NCI-H82 treated with DMSO at 0.1 percent for 48 hours (cell line): ENCODE results near the gene TIAL1.
A peak's percentile ranks its signal among the peaks of the same experiment; 100 is the strongest.
"Not testable (repeated sequence)": the region's sequence is repeated elsewhere in the genome, so short reads cannot be mapped to it uniquely, and the experiment has no call there.

ENCODE experiments used
- DNase-seq: peaks from one replicate; lab custom pipeline; 2025; ENCODE audit not compliant: unreplicated experiment; lab: John Stamatoyannopoulos, UW

TIAL1 gene

DNA sequence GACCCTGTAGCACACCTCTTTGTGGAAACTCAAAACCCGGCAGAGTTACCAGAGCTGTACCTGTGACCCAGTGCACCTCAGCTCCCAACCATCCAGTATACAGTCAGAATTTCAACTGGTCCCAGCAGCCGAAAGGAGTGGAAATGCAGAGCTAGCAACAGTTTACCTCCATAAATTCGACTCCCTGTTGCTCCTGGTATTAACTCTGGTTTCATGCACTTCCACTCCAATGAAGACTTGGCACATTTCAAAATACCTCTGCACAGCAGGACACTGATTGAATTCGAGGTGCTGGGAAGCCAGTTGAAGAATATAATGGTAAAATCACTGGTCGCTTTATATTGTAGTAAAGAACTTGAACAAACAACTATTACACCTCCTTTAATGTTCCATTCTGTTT is 17.9 kb upstream of the TIAL1 start:
- no peak for DNase-seq

DNA sequence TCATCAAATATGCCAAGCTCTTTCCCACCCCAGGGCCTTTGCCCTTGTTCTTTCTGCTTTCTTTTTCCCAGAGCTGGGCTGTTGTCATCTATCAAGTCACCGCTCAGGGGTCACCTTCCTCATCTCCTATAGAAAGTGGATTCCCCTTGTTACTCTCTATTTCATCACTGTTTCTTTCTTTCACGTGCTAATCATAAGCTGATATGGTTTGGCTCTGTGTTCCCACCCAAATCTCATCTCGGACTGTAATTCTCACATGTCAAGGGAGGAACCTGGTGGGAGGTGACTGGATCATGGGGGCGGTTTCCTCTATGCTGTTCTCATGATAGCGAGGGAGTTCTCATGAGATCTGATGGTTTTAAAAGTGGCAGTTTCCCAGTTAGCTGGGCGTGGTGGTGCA is 17.0 kb upstream of the TIAL1 start:
- no peak for DNase-seq

DNA sequence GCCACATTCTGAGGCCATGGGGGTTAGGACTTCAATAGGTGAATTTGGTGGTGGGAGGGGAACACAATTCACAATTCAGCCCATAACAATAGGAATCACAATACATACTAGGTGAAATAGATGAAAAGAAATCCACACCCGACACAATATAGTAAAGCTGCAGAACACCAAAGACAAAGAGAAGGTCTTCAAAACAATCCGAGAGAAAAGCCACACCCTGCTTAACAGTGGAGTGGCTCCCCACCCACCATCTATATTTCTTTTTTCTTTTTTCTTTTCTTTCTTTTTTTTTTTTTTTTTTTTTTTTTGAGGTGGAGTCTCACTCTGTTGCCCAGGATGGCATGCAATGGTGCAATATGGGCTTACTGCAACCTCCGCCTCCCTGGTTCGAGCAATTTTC is 14.7 kb upstream of the TIAL1 start:
- no peak for DNase-seq

DNA sequence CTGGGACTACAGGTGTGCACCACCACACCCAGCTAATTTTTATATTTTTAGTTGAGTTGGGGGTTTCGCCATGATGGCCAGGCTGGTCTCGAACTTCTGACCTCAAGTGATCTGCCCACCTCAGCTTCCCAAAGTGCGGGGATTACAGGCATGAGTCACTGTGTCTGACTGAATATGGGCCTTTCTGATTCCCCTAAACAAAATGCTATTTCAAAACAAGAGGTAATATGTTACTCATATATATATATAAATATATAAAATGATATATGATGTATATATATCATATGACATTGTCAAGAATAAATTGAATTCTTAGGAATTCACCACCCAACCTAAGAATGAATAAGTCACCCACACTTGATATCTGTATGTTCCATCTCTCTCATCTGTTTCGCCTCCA is 12.8 kb upstream of the TIAL1 start:
- DNase-seq, result no peak

DNA sequence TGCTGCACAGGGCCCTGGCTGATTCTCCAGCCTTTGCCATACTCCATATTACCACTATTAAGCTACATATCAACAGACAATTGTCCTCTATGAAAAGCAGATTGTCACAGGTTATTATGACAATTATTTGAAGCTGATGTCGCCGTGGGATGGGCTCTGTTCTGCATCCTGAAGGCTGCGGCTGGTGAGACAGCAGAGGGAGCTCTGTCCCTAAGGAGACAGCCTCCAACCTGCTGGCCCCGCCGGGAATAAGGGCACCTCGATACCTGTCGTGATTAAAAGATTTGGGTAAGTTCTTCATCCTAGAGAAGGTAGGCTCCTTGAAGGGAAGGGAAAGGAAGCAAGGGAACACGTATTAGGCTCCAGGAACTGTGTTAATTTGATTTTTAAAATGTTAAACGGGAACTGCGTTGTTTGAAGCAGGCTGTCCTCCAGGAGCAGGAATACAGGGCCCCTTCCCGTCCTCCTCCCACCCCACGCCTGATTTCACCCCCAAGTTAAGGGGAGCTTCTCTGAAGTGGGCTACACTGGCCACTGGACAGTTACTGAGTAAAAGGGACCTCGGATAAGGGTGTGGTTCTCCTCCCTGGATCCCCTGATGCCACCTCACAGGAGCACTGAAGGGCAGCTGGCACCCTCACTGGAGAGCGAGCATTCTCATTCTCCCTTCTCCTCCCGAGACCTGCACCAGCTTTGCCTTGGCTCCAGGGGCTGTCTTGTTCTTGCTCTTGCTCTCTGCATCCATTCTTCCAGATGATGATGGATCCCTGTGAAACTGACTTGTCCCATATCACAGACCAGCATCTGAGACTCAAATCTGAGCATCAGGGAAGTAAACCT is 11.8 kb upstream of the TIAL1 start:
- DNase-seq, result peak; percentile 4

DNA sequence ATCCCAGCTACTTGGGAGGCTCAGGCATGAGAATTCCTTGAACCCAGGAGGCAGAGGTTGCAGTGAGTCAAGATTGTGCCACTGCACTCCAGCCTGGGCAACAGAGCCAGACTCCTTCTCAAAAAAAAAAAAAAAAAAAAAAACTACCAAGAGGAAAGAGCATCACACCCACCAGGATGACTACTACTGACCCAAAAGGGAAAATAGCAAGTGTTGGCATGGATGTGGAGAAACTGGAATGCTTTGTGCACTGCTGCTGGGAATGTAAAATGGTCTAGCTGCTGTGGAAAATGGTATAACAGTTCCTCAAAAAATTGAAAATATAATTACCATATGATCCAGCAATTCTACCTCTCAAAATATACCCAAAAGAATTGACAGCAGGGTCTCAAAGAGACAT is 7.7 kb upstream of the TIAL1 start:
- DNase-seq, result no peak

DNA sequence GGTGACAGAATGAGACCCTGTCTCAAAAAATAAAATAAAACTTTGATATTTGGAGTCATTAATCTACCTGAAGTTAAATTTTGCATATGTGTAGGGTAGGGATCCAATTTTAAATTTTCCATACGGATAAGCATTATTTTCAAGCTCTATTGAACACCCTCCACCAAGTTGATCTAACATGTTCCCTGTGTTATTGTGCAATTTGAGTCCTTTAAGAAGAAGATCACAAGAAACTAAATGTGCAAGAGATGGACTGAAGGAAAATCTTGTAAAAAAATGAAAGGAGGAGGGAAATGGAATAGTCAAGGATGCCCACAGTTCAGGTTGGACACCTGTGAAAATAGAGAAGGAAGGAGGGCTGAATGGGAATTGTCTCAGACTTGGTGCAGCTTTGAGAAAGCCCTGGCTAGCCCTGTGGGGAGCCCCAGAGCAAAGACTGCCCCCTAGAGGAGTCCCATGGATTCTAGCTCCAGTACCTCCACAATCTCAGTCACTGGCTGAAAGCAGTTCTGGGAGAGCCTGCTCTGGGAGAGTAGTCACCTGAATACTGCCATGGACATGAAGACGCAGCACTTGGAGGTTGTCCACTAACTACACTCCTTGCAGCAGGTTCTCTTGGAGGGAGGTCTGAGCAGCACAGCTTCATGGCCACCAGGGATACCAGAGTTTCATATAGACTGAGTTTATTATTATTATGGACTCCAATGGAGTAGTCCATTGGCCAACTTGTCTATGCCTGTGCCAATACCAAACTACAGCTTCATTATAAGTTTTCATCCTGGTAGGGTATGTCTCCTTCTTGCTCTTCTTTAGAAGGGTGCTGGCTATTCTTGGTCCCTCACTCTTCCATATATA is 5.7 kb upstream of the TIAL1 start:
- peak; percentile 4 for DNase-seq

DNA sequence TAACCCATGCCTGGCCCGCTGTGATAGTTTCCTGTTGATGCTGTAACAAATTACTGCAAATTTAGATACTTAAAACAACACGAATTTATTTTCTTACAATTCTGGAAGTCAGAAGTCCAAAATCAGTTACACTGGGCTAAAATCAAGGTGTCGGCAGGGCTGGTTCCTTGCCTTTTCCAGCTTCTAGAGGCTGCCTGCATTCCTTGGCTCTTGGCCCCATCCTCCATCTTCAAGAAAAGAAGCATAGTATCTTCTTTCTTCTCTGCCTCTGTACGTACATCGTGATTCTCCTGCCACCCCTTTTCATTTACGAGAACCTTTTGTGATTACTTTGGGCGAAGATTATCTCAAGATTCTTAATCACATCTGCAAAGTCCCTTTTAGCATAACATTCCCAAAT is 1.6 kb upstream of the TIAL1 start:
- no peak for DNase-seq

DNA sequence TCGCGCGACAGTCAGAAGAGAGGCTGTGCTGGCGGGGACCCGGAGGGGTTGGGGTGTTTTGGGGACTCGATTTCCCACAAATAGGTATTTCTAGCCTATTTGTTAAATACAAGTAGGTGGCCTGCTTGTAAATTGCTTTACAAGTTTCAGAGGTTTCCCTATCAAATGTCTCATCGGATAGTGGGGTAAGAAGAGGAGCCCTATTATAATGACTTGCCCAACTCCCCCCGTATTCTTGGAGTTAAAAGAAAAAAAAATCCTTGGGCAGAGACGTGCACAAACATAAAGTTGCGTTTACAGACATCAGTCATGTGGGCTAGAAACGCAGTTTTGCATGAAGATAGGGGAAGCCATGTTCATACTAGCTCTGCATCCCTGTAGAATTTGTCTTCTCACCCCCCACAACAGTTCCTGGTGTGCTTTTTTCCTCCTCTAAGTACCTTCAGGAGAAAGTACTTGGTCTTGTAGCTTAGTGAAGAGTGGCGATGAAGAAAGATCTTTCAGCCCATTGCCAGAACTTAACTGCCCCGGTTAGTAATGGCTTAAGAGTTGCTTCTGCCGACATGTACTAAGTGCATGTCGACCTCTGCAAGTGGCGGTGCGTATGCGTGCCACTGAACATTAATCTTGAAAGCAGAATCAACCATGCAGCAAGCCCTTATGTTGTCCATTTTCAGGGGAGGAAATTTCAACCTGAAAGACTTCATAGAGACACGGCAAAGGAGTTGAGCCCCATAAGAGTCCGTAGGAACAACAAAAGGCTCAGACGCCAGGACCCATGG is 832 bp upstream of the TIAL1 start:
- DNase-seq, result no peak

DNA sequence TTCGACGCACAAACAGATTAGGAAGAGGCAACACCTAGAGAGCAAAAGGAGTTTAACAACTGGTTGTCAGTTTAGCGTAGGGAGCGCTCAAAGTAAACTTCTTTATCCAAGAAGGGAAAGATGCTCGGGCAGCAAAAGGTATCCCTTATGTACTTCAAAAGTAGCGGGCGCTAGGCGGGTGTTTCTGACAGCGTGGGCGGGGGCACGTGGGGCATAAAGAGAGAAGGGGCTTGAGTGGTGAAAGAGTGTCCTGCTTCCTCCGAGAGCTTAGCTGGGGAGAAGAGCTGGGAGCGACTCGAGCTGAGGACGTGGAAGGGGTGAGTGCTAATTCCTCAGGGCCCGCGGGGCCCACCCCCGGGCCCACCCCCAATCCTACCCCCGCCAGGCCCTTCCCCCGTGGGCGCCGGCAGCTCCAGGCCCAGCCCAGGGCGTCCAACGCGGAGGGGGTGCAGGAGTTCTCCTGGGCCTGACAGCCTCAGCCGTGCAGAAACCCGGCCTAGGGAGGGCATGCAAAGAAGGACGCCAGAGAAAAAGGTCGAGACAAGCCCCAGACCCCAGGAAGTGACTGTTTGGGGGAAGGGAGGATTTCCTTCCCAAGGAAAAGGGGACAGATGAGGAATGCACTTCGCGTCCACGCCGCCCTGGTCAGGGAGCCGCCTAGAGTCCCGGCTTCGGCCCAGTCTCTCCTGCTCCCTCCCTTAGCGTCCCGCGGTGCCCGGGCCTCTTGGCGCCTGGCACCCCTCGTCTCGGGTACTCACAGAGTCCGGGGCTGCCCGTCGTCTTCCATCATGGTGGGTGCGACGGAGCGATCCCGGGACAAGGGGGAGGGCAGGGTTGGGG is 868 bp downstream of the TIAL1 start:
- peak; percentile 12 for DNase-seq

DNA sequence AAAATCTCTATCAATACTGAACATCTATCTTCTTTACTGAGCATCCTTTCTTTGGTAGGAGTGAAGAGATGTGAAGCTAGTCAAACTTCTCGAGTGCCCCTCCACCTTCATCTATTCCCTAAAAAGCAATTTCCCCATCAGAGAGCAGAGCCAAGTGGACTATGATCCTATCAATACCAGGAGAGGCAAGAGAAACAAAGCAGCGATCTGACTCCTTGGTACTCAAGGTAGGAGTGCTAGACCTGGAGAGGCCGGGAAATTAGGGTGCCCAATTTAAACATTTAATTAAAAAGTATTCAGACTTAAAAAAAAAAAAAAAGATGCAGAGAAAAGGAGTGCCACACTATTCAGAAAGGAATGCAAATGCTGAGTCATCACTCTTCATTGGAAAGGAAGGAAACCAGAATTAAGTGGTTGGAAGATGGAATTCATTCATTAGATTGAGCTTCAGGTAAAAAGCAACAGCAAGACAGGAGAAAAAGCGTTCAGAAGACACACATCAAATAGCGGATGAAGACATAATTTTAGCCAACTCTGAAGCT is 1.6 kb downstream of the TIAL1 start:
- DNase-seq, result no peak

DNA sequence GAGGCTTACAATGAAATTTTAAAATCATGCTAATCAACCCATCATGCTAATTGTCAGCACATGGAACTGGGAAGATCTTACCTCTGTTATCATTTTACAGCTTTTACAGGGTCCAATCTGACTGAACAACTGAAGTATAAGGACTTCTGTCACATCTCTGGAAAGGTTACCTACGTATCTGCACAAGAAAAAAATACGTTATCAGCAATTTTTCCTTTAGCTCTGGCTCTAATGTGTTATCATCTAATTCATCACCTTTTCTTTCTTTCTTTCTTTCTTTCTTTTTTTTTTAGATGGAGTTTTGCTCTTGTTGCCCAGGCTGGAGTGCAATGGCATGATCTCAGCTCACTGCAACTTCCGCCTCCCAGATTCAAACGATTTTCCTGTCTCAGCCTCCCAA is 8.7 kb downstream of the TIAL1 start:
- DNase-seq, result no peak

DNA sequence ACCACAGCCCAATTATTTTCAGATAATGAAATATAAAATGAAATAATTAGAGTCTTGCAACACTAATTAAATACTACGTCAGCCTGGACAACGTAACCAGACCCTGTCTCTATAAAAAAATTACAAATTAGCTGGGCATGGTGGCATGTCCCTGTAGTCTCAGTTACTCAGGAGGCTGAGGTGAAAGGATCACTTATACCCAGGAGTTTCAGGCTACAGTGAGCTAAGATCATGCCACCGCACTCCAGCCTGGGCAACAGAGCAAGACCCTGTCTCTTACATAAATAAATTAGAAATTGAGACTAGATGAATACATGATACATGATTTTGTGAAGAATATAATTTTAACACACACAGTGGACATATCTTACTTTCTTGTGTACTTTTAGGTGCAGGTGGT is 18.4 kb downstream of the TIAL1 start:
- no peak for DNase-seq

DNA sequence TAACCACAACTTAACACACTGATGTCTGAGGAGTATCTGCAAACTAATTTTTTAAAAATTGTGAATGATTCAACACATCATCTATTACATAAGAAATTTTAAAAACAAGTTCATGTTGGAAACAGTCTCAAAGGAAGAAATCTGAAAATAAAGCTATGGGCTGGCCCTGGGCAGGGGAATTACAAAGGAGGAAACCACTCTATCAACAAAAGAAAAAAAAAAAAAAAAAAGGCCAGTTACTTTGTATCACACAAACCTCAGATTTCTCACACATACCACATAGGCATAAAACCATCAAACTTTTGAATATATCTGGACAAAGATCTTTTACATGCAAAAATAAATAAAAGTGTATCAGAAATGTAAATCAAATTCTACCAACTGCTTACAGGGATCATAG is 20.8 kb downstream of the TIAL1 start:
- no peak for DNase-seq

DNA sequence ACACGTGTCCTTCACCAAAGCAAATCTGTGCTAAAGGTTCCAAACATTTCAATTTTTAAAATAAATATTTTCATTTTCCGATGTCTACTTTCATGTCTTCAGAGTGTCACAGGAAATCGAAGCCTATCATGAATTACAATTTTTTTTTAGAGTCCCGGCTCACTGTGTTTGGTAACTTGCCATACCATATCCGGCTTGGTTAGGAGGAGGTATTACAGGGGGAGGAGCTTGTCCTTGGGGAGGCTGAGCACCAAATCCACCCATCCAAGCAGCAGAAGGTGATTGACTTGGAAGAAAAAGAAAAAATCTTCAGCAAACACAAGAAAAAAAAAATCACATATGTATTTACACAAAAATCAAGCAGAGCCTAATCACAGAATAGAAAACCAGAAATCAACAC is 21.3 kb downstream of the TIAL1 start:
- DNase-seq, result no peak

DNA sequence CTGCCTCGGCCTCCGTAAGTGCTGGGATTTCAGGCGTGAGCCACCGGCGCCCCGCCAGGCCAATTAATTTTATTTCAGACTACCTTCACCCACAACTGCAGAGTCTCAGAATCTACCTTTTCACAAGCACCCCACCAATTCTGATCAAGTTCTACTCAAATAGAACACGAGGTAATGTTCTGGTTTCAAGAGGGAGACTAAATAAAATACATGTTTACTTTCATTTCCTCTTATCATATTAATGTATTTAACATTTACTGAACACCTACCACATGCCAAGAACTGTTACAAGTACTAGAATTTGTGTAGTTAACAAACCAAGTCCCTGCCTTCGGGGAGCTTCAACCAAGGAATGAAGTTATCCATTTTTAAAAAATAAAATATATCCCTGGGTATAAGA is 28.8 kb downstream of the TIAL1 start:
- no peak for DNase-seq

DNA sequence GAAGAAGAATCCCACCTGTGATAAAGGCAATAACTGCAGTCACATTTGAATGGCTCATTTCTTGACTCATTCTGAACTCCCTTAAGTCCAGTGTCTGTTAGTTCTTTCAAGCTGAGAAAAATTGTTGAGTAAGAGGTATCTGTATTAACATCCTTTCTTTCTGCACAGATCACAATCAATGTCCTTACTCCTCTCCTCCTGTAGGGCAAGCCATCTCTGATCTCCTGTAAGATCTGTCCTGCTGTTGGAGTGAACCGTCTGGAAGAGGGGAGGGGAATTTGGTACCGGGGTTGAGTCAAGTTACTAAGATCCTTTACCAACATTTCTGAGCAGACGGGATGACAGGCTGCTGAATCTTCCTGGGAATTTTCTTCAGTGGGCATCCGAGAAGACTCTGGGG is 34.7 kb downstream of the TIAL1 start:
- DNase-seq, result no peak

DNA sequence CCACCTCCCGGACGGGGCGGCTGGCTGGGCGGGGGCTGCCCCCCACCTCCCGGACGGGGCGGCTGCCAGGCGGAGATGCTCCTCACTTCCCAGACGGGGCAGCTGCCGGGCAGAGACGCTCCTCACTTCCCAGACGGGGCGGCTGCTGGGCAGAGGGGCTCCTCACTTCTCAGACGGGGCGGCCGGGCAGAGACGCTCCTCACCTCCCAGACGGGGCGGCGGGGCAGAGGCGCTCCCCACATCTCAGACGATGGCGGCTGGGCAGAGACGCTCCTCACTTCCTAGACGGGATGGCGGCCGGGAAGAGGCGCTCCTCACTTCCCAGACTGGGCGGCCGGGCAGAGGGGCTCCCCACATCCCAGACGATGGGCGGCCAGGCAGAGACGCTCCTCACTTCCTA is 37.3 kb downstream of the TIAL1 start:
- not testable (repeated sequence) for DNase-seq

DNA sequence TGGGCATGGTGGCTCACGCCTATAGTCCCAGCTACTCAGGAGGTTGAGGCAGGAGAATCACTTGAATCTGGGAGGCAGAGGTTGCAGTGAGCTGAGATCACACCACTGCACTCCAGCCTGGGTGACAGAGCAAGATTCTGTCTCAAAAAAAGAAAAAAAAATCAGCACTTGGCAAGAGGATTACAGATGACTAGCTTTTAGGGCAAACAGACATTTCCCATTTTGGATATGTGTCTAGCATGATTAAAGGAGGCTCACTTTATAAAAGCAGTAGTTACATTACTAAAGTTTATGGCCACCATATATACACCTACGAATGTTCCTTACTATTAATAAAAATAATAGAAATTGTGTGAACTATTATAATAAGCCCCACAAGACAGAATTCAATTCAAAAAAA is 40.7 kb downstream of the TIAL1 start:
- not testable (repeated sequence) for DNase-seq

DNA sequence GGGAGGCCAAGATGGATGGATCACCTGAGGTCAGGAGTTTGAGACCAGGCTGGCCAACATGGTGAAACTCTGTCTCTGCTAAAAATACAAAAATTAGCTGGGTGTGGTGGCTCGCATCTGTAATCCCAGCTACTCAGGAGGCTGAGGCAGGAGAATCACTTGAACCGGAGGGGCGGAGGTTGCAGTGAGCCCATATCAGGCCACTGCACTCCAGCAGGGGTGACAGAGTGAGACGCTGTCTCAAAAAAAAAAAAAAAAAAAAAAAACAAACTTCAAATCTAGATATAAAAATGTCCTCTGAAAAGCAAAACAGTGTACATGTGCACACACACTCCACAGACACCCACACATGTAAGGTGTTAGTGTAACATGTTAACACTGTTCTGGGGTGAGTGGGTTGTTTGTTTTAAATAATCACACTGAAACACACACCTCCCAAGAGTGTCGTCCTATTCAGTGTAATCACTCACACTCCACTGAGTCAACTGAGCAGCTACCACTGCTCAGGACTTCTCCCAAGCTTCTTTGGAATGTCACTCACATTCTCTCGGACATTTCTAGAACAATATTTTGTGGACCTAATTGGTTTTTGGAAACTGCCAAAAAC is 41.5 kb downstream of the TIAL1 start:
- no peak for DNase-seq
